ENCODE measurements around the gene POLD3. TPM values are rescaled to one million over a fixed set of nuclear protein-coding genes. Genes with fewer than 3 reads are reported as not detected.
A peak's percentile ranks its signal among the peaks of the same experiment; 100 is the strongest.

POLD3 gene
- total RNA-seq, 4 donors from 2014 or later: 7.4 to 29.4 (median 20.6) TPM

DNA sequence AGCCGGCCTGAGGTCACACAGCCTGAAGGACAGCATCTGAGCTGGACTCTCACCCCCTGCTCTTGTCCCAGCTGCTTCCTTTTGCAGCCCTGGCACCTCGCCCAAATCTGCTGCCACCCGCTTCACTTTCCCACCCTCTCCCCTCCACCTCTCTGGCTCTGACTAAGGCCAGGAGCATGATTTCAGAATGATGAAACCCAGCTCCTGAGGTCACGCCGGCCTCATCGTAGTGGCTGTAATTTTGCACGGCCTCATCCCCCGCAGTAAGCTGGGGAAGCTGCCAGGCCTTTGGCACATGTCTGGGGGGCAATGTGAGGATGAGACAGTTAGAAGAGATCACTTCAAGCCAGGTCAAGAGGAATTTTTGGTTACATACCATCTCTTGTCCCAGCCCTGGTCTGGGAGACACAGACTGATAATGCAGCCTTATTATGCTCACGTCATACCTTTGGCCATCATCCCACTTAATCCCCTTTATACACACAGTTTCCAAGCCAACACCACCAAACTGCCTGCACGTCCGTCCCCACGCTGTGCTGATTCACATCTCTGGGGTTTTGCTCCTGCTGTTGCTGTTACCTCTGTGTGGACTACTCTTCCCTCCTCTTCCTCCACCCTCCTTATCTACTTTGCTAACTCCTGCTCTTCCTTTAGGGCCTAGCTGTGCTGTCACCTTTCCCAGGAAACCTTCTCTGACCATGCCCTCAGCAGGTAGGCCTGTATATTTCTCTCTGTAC lies 80.7 kb downstream of the POLD3 start:
- Histone ChIP-seq H3K9me3 (no peaks in the 10 kb centered on the region), H3K4me1 (peaks cover 3 to 15% (median 9%) of the 10 kb centered on the region in 4 donors), H3K27me3 (no peaks in the 10 kb centered on the region), H3K36me3 (no peaks in the 10 kb centered on the region), H3K4me3 (no peak overlapping the region), H3K27ac (peak overlapping the region; percentile 67 to 81 (median 74))
- TF ChIP-seq, protein P1, sequence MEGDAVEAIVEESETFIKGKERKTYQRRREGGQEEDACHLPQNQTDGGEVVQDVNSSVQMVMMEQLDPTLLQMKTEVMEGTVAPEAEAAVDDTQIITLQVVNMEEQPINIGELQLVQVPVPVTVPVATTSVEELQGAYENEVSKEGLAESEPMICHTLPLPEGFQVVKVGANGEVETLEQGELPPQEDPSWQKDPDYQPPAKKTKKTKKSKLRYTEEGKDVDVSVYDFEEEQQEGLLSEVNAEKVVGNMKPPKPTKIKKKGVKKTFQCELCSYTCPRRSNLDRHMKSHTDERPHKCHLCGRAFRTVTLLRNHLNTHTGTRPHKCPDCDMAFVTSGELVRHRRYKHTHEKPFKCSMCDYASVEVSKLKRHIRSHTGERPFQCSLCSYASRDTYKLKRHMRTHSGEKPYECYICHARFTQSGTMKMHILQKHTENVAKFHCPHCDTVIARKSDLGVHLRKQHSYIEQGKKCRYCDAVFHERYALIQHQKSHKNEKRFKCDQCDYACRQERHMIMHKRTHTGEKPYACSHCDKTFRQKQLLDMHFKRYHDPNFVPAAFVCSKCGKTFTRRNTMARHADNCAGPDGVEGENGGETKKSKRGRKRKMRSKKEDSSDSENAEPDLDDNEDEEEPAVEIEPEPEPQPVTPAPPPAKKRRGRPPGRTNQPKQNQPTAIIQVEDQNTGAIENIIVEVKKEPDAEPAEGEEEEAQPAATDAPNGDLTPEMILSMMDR (IDR thresholded peaks at IDR 0.05): no peak
- TF ChIP-seq EP300 (IDR thresholded peaks at IDR 0.05; ENCODE audit: low read depth) (no peak), POLR2AphosphoS5 (IDR thresholded peaks at IDR 0.05) (peak; percentile 45 to 66 (median 52)), POLR2A (IDR thresholded peaks at IDR 0.05) (no peak)
- intact Hi-C loops (cut with DNase I; ENCODE audit: low total_unique reads) (no loop called here), in situ Hi-C loops (cut with MboI; ENCODE audit: low pct_ligation_motif_present in 1 of 4, low pct_unique_long_range_greater_than_20kb in 1 of 4, low sequenced_read_pairs in 3 of 4) (no loop called here)
- DNase-seq: peak; percentile 59
- WGBS, 2 donors (ENCODE audit: low coverage in 1 of 2): 58 to 85% methylated on average over 5 to 12 of the region's 12 CpGs

DNA sequence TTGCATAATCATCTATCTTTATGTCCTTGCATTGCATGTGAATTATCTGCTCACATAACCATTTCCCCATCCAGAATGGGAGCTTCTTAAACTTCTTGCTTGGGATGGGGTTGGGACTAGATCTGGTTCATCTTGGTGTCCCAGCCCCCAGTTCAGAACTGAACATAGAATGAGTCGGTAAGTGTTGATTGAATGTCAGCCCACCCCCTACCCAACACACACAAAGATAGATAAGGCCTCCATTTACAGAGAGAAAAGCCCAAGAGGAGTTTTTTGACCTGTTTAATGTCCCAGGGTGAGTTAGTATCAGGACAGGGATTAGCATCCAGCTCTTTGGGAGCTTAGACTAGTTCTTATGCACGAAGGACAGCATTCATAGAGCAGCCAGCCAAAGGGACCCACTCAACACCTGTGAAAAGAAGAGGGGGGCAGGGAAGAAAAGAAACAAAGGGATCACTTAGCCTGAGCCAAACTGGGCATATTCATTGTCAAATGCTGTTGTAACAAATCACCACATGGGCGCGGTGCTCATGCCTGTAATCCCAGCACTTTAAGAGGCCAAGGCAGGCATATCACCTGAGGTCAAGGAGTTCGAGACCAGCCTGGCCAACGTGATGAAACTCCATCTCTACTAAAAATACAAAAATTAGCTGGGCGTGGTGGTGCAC lies 81.4 kb downstream of the POLD3 start:
- intact Hi-C loops (cut with DNase I; ENCODE audit: low total_unique reads): no loop called here
- H3K4me3 ChIP-seq: no peak overlapping the region
- 81 to 100% methylated on average over 3 to 7 of the region's 7 CpGs for WGBS, 2 donors (ENCODE audit: low coverage in 1 of 2)
- no peaks in the 10 kb centered on the region for H3K27me3 ChIP-seq
- H3K36me3 ChIP-seq: no peaks in the 10 kb centered on the region
- TF ChIP-seq, protein P1 (IDR thresholded peaks at IDR 0.05): no peak
- no peak for TF ChIP-seq POLR2A (IDR thresholded peaks at IDR 0.05)
- H3K9me3 ChIP-seq: no peaks in the 10 kb centered on the region
- in situ Hi-C loops (cut with MboI; ENCODE audit: low pct_ligation_motif_present in 1 of 4, low pct_unique_long_range_greater_than_20kb in 1 of 4, low sequenced_read_pairs in 3 of 4): no loop called here
- H3K27ac ChIP-seq: peak overlapping the region; percentile 67 to 81 (median 74)
- DNase-seq: no peak
- H3K4me1 ChIP-seq: peaks cover 3 to 15% (median 9%) of the 10 kb centered on the region in 4 donors

DNA sequence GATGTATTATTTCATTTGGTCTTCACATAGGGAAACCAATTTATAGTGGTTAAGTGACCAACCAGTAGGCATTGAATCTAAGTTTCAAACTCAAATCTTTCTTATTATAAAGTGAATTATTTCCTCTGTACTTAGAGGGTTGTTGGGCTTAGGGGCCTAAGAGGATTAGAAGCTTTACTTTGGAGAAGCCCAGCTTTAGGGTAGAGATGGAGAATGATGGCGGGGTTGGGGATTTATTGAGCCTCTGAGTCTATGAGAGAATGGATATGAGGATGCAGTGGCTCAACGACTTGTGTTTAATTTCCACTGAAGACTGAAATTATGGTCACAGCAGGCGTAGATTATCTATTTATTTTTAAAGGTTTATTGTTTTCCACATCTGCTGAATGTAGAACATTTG lies 83.4 kb downstream of the POLD3 start:
- Histone ChIP-seq H3K4me3 (no peak overlapping the region), H3K9me3 (no peaks in the 10 kb centered on the region), H3K27ac (no peak overlapping the region), H3K27me3 (no peaks in the 10 kb centered on the region), H3K4me1 (peaks cover 3 to 15% (median 9%) of the 10 kb centered on the region in 4 donors), H3K36me3 (no peaks in the 10 kb centered on the region)
- TF ChIP-seq, protein P1 (IDR thresholded peaks at IDR 0.05): no peak
- TF ChIP-seq POLR2AphosphoS5 (IDR thresholded peaks at IDR 0.05) (no peak), EP300 (IDR thresholded peaks at IDR 0.05; ENCODE audit: low read depth) (no peak), POLR2A (IDR thresholded peaks at IDR 0.05) (no peak)
- intact Hi-C loops (cut with DNase I; ENCODE audit: low total_unique reads): no loop called here
- DNase-seq: no peak
- 78 to 88% methylated on average over 2 to 3 of the region's 3 CpGs for WGBS, 2 donors (ENCODE audit: low coverage in 1 of 2)
- in situ Hi-C loops (cut with MboI; ENCODE audit: low pct_ligation_motif_present in 1 of 4, low pct_unique_long_range_greater_than_20kb in 1 of 4, low sequenced_read_pairs in 3 of 4): no loop called here

DNA sequence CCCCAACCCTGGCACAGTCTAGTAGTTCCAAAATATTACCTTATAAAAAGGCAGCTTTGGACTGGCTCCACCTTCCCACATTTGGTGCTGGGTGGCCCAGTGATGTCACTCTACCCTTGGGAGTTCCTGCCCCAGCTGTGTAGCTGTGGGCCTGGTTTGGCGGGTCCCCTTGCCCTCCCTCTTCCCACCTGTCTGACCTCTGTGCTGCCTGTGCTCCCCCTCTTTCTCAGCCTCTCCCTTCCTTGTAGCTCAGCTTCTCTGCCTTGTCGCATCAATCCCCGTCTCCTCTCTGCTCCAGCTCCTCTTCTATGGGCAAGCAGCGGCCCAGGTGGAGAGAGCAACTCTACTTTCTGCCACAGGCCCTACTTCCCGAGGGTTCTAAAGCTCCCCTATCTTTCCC lies 84.2 kb downstream of the POLD3 start:
- 87 to 90% methylated on average over 5 of the region's 5 CpGs for WGBS, 2 donors (ENCODE audit: low coverage in 1 of 2)
- in situ Hi-C loops (cut with MboI; ENCODE audit: low pct_ligation_motif_present in 1 of 4, low pct_unique_long_range_greater_than_20kb in 1 of 4, low sequenced_read_pairs in 3 of 4): no loop called here
- H3K27ac ChIP-seq: no peak overlapping the region
- peaks cover 3 to 15% (median 13%) of the 10 kb centered on the region in 4 donors for H3K4me1 ChIP-seq
- no peaks in the 10 kb centered on the region for H3K36me3 ChIP-seq
- DNase-seq: no peak
- intact Hi-C loops (cut with DNase I; ENCODE audit: low total_unique reads): no loop called here
- no peaks in the 10 kb centered on the region for H3K9me3 ChIP-seq
- no peak for TF ChIP-seq EP300 (IDR thresholded peaks at IDR 0.05; ENCODE audit: low read depth)
- TF ChIP-seq, protein P1 (IDR thresholded peaks at IDR 0.05): no peak
- no peak for TF ChIP-seq POLR2A (IDR thresholded peaks at IDR 0.05)
- no peak for TF ChIP-seq POLR2AphosphoS5 (IDR thresholded peaks at IDR 0.05)
- H3K27me3 ChIP-seq: no peaks in the 10 kb centered on the region
- no peak overlapping the region for H3K4me3 ChIP-seq

Measured in transverse colon (tissue), 4 donors.